ENCODE data around the gene PRKCE. TPM values are rescaled to one million over a fixed set of nuclear protein-coding genes. Genes with fewer than 3 reads are reported as not detected.

The PRKCE gene
- total and polyA plus RNA-seq, 2 of the 8 experiments (the other 6 are each of a cell fraction or from before 2014, with no cell fraction given), result 0.54 to 2.1 TPM

DNA sequence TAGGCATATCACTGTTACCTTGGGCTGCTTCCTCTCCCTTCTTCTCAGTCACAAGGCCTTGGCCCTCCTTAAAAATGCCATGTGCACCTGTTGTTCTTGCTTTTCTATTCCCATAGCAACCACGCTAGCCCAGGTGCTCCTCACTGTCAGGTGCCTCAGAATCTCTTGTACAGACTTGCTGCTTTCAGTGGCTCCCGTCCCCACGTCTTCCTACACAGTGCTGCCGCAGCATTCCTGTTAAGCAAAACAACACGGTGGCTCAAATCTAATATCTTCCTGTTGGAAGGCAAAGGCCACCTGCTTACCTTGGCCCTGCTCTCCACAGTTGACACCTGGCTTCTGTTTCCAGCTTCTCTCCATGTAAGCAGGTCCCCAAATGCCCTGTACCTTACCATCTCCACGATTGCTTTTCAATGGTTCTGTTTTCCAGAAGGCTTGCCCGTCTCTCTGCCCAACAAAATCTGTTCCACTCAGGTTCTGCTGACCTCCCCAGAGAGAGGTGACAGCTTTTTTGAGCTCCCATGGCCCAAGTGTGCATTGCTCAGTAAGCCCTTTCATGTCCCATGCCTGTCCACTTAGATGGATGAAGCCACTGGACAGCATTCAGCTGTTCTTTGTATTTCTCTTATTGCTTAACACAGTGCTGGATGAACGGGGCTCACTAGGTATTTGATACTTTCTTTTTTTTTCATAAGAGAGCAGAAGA, 240.4 kb downstream of the PRKCE start:
- CTCF ChIA-PET (ENCODE audit: partially characterized antibody), result interaction anchor here (0.6 to 1.2 kb wide), 2 partner anchors 94 to 1000 kb away, joined by 3 to 4 read pairs; no protein-coding TSS in a partner anchor
- H4K91ac ChIP-seq (replicated peaks; ENCODE audit: insufficient read length, low read length), result no peak overlapping the region
- H3K56ac ChIP-seq (replicated peaks; ENCODE audit: insufficient read length, low read depth, low read length), result no peak overlapping the region
- WGBS, 2 experiments (ENCODE audit: extremely low coverage in 1 of 2, insufficient coverage in 1 of 2, insufficient read length in 1 of 2, insufficient replicate concordance in 2 of 2, low coverage in 1 of 2, low lambda C conversion rate in 2 of 2, missing lambda C conversion rate in 1 of 2), result 83% methylated on average over 8 of the region's 8 CpGs; no CpG with 5 or more reads in 1 of the 2 experiments
- H3K27ac ChIP-seq (ENCODE audit: low read depth, low read length), result no peak overlapping the region
- H3K14ac ChIP-seq (ENCODE audit: insufficient read length), result no peak overlapping the region
- no peaks in the 10 kb centered on the region for H3K79me1 ChIP-seq (ENCODE audit: low read depth, low read length)
- no peaks in the 10 kb centered on the region for H3K36me3 ChIP-seq (ENCODE audit: control insufficient read depth in 2 of 4, insufficient read depth in 4 of 4, low read length in 3 of 4)
- H4K20me1 ChIP-seq (replicated peaks in 1 of 2; ENCODE audit: control insufficient read depth in 1 of 2, insufficient read depth in 2 of 2, low read length in 2 of 2), result no peaks in the 10 kb centered on the region
- no peak overlapping the region for H2BK5ac ChIP-seq (ENCODE audit: low read depth, low read length)
- no peaks in the 10 kb centered on the region for H3K23me2 ChIP-seq (ENCODE audit: low read depth, low read length)
- no peak overlapping the region for H3K9ac ChIP-seq (replicated peaks in 1 of 4; ENCODE audit: extremely low read depth in 1 of 4, low read depth in 3 of 4, low read length in 3 of 4)
- no peak overlapping the region for H3K23ac ChIP-seq (ENCODE audit: insufficient read length)
- no peak overlapping the region for H3K4me2 ChIP-seq (ENCODE audit: insufficient read depth in 1 of 2, low read depth in 2 of 2, low read length in 2 of 2)
- no peak overlapping the region for H3K4me3 ChIP-seq (ENCODE audit: extremely low read depth in 1 of 4, insufficient read depth in 2 of 4, low read depth in 3 of 4, low read length in 4 of 4)
- no peak overlapping the region for H2AK5ac ChIP-seq (ENCODE audit: low read depth, low read length)
- no peak overlapping the region for H2BK15ac ChIP-seq (ENCODE audit: low read length)
- DNase-seq (ENCODE audit: low read depth in 1 of 2, low spot score in 2 of 2), result no peak
- H3K4me1 ChIP-seq (replicated peaks in 1 of 4; ENCODE audit: control insufficient read depth in 3 of 4, insufficient read depth in 4 of 4, low read length in 3 of 4), result peaks cover 0 to 2% (median 0%) of the 10 kb centered on the region in 4 experiments; a peak in 2 of 7 replicates
- no peak overlapping the region for H2BK20ac ChIP-seq (ENCODE audit: low read length)
- FAIRE-seq, result no peak
- POLR2A ChIA-PET (ENCODE audit: partially characterized antibody), result interaction anchor here (0.7 kb wide), 1 partner anchor 30 kb away, joined by 3 read pairs; no protein-coding TSS in a partner anchor
- no peaks in the 10 kb centered on the region for H3K79me2 ChIP-seq (ENCODE audit: control insufficient read depth in 1 of 2, insufficient read depth in 2 of 2, low read length in 2 of 2)
- no peak overlapping the region for H2BK120ac ChIP-seq (replicated peaks; ENCODE audit: low read depth, low read length)
- no peak overlapping the region for H3K18ac ChIP-seq (ENCODE audit: extremely low read depth, low read length)
- H3K4ac ChIP-seq (replicated peaks; ENCODE audit: insufficient read length, low read depth, low read length), result no peak overlapping the region
- no peak overlapping the region for H4K5ac ChIP-seq (ENCODE audit: insufficient read length, low read depth, low read length)
- no peaks in the 10 kb centered on the region for H3K27me3 ChIP-seq (replicated peaks in 1 of 4; ENCODE audit: control insufficient read depth in 3 of 4, extremely low read depth in 1 of 4, insufficient read depth in 3 of 4, low read length in 3 of 4)
- H2BK12ac ChIP-seq (ENCODE audit: low read depth, low read length), result no peak overlapping the region
- H3K9me3 ChIP-seq (ENCODE audit: insufficient read depth in 2 of 2, low read depth in 1 of 2, low read length in 1 of 2), result no peaks in the 10 kb centered on the region
- H4K8ac ChIP-seq (ENCODE audit: extremely low read depth, insufficient read depth, low read length), result no peak overlapping the region
- no peak overlapping the region for H2AFZ ChIP-seq (ENCODE audit: low read length)
- TF ChIP-seq SIRT6 (IDR thresholded peaks at IDR 0.05; ENCODE audit: low read length), result no peak
- TF ChIP-seq TEAD4 (IDR thresholded peaks at IDR 0.05; ENCODE audit: low read depth, low read length), result no peak
- TF ChIP-seq E2F6 (IDR thresholded peaks at IDR 0.05), result no peak
